GM20000 (cell line): ENCODE data around the gene CTSD.

Experiments used
- DNase-seq: peaks from one replicate; pipeline ENCODE4 v3.0.0; 2012; ENCODE audit warnings: low spot score
- TF ChIP-seq, protein P1 (sequence below): IDR thresholded peaks from 2 replicates; pipeline ENCODE4 v1.5.1; 2012; ENCODE audit warnings: mild to moderate bottlenecking, control low read depth; ENCODE audit errors: extremely low read depth, missing control alignments

CTSD gene

GRCh38 chr11:1750840-1751530, 12.7 kb downstream of the CTSD start:
- no peak for DNase-seq
- TF ChIP-seq, protein P1, sequence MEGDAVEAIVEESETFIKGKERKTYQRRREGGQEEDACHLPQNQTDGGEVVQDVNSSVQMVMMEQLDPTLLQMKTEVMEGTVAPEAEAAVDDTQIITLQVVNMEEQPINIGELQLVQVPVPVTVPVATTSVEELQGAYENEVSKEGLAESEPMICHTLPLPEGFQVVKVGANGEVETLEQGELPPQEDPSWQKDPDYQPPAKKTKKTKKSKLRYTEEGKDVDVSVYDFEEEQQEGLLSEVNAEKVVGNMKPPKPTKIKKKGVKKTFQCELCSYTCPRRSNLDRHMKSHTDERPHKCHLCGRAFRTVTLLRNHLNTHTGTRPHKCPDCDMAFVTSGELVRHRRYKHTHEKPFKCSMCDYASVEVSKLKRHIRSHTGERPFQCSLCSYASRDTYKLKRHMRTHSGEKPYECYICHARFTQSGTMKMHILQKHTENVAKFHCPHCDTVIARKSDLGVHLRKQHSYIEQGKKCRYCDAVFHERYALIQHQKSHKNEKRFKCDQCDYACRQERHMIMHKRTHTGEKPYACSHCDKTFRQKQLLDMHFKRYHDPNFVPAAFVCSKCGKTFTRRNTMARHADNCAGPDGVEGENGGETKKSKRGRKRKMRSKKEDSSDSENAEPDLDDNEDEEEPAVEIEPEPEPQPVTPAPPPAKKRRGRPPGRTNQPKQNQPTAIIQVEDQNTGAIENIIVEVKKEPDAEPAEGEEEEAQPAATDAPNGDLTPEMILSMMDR: no peak

DNA sequence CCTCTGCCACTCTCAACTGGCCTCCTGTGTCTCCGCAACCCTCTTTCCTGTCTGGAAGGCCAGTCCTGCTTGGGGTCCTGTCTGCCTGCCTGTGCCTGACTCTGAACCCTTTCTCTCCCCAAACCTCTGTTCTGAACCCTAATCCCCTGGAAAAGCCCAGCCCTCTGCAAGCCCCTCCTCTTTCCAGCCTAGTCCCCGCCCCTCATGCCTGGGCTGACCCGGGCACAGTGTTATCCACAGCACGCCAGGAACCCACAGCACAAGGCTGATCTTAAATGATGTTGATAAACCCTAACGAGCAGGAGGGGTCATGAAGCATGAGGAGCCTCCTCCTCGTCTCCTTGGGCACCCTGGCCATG, 13.3 kb downstream of the CTSD start, which contains the start of gene IFITM10:
TSS of gene IFITM10 (minus strand) at position 115 of the 359 bp plus-strand sequence. CDS start 153 bp downstream, outside the sequence.
- TF ChIP-seq, protein P1: no peak
- no peak for DNase-seq

GRCh38 chr11:1749395-1750351, 14.1 kb downstream of the CTSD start:
- DNase-seq: peak; percentile 47
- TF ChIP-seq, protein P1: no peak

GRCh38 chr11:1748636-1749394, 14.9 kb downstream of the CTSD start:
- TF ChIP-seq, protein P1: no peak
- peak; percentile 35 for DNase-seq

GRCh38 chr11:1747753-1748635, 15.7 kb downstream of the CTSD start:
- peak; percentile 46 for DNase-seq
- TF ChIP-seq, protein P1: no peak

- DNase-seq: no peak
- TF ChIP-seq, protein P1: no peak
Observed at GRCh38 chr11:1746956-1747752, 16.6 kb downstream of the CTSD start.
